Measurements from ENCODE around the gene C1orf21.
"Not testable (repeated sequence)": the region's sequence is repeated elsewhere in the genome, so short reads cannot be mapped to it uniquely, and the experiment has no call there.

The C1orf21 gene

DNA sequence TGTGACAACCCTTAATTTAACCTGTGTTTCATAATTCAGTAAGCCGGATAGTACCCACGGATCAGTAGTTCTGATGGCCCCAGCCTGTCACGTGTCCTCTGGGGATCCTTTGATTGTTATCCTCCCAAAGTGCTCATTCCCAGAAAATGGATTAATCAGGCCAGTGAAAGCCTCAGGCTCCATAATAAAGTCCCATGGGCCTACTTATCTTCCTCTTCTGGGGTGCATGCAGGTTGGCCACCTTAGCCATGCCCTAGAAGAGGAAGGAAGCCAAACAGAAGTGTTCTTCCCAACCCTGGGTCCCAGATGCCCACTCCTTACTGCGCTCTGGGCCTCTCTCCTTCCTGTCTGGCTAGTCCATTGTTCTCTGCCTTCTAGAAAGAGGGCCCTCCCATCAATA is 221.8 kb downstream of the C1orf21 start:
- no peak for DNase-seq

DNA sequence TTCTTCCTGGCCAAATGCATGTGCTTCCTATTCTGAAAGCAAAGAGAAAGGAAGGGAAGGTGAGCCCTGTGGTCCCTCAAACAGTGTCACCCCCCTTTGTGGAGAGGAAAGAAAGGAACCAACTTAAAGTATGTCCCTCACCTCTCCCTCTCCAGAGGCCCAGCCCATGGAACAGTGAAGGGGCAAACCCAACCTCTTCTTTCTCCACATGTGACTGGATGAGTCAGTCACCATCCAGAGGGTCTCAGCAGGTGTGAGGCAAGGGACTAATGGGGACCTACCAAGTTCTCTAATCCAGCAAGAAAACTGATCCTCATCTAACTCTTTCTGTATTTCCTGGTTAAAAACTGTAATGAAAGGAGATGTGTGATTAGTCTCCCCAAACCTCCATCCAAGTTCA is 222.2 kb downstream of the C1orf21 start:
- no peak for DNase-seq

- peak; percentile 94 to 96 for DNase-seq
Observed at GRCh38 chr1:184610876-184611595, 224.2 kb downstream of the C1orf21 start.

- not testable (repeated sequence) for DNase-seq
Observed at GRCh38 chr1:184612229-184612628, 225.4 kb downstream of the C1orf21 start.

DNA sequence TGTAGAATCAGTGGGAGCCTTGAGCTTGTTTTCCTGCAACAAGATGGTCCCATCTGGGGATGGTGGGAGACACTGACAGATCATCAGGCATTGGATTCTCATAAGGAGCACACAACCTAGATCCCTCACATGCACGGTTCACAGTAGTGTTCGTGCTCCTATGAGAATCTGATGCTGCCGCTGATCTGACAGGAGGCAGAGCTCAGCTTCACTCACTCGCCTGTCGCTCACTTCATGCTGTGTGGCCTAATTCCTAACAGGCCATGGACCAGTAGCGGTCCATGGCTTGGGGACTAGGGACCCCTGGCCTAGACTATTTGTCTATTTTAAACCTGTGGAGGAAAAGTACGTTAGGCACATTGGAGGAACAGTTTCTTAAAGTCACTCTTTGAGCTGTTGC is 227.8 kb downstream of the C1orf21 start:
- DNase-seq = no peak

- no peak for DNase-seq
Observed at GRCh38 chr1:184615301-184615700, 228.5 kb downstream of the C1orf21 start.

DNA sequence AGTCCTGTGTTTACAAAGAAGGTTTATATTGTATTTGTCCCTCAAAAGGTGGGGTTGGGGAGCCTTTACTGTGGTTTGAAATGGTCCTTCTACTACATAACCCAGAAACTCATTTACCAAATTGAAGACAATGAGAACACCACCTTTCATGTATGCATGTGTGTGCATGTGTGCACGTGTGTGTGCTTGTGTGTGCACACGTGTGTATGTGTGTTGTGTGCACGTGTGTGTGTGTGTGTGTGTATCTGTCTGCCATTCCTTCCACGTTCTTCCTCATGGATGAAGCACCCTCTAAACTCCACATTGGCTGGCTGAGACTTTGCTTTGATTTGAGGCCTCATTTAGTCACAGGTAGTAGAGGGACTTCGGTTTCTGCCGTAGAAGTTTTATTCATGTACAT is 229.7 kb downstream of the C1orf21 start:
- DNase-seq = no peak

DNA sequence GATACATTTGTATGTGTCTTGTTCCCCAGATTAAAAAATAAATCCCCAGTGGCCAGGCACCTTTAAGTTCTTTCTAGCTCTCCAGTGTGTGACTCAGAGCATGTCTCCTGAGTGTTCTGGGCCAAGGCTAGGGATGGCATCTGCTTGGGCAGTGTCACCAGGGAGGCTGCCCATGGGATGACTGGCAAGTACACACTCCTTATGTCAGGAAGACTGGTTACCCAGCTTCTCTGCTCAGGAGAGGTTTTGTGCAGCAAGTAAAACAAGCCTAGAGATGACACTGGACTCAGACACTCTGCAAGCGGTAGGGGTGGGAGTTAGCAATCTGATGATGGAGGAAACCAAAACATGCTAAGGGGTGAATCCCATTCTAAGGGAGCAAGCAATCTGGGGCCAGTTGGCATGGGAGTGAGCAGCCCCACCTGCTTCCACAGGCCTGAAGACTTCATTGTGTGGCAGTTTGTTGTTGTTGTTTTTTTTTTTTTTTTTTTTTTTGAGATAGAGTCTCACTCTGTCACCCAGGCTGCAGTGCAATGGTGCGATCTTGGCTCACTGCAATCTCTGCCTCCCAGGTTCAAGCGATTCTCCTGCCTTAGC is 230.7 kb downstream of the C1orf21 start:
- DNase-seq = no peak

DNA sequence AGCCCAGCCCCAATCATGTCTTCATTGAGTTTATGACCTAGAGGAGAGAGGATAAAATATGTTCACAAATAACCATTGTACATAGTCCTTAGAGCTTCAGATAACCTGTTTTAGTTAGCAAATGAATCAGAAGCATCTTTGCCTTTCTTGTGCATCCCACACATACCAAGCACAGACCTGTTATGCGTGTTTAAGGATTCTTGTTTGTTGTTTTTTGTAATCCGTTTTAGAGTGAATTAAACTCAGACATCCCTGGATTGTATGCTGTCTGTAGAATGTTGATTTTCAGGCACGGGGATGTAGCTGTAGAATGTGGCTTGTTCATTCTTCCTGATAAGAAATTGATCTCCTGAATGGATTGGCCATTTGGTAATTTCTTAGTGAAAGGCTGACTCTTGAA is 232.0 kb downstream of the C1orf21 start:
- no peak for DNase-seq

- no peak for DNase-seq
Observed at GRCh38 chr1:184620469-184620868, 233.6 kb downstream of the C1orf21 start.

DNA sequence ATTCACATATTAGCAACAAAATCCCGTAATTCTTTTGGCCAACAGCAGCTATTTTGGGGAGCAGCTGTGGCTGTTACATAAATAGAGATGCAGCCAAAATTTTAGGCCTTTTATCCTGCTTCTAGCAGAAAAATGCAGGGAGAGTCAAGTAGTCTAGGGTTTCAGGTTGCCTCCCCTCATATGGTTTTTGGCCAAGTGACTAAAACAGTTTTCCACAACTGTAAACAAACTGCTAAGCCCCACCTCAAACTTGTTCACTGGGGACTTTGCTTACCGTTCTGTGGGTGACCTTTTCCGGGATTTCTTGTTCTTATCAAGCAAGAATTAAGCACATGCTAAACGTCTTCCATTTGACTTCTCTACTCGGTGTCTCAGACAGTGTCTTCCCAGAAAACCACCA is 234.4 kb downstream of the C1orf21 start:
- DNase-seq = no peak

- DNase-seq = no peak
Observed at GRCh38 chr1:184622136-184622823, 235.5 kb downstream of the C1orf21 start.

- no peak for DNase-seq
Observed at GRCh38 chr1:184623404-184623803, 236.6 kb downstream of the C1orf21 start.

DNA sequence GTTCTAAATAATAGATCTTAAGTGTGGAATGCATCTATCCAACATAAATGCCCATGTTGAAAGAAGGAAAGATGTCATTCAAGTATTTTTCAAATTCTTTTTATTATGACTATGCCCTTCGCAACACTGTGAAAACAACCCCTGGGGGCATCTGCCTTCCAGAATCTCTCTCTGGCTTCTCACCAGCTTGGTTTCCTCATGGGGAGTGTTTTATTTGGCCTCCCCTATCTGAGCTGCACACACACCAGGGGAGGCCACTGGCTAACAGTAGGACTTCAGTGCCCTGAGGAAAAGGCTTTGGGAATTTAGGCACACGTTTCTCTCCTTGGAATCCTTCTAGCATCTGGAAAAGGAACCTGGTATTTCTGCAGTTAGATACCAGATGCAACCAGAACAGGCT is 237.2 kb downstream of the C1orf21 start:
- no peak for DNase-seq

GRCh38 chr1:184624626-184625025 is 237.8 kb downstream of the C1orf21 start:
- no peak for DNase-seq

- peak in 1 of 2 experiments; percentile 34 for DNase-seq
Observed at GRCh38 chr1:184625271-184625670, 238.4 kb downstream of the C1orf21 start.

- no peak for DNase-seq
Observed at GRCh38 chr1:184626076-184627006, 239.5 kb downstream of the C1orf21 start.

- no peak for DNase-seq
Observed at GRCh38 chr1:184627007-184627341, 240.1 kb downstream of the C1orf21 start.

GRCh38 chr1:184629266-184629665 is 242.4 kb downstream of the C1orf21 start:
- no peak for DNase-seq

GRCh38 chr1:184630679-184631060 is 243.8 kb downstream of the C1orf21 start:
- DNase-seq = no peak

DNA sequence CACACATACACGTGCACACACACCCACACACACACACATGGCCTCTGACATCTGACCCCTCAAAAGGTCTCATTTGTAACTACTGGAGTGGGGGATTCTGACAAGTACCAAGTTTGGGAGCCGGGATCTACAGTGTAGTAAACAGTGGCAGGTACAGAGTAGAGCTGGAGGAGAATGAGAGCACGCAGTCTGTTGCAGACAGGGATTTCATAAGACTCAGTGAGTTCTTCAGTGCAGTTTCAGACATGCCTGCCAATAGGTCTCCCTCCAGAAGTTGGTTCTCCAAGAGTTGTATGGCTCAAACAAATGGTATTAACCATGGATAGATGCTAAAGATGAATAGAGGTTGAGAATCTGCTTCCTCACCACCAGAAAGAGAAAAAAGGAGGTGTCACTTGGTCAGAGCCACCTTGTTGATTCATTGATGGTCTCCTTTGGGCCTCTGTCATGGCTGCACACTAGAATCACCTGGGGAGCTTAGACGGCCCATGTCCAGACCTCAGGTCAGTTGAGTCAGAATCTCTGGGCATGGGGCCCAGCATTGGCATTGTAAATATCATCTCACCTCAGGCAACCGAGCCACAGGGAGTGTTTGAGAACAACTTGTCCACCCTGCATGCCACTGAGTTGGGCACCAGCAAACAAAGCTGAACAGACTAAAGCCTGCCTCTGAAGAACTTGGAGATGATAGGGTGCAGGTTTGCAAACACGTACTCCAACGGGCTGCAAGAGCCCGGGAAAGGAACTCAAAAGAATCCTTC is 245.8 kb downstream of the C1orf21 start:
- DNase-seq = no peak

- no peak for DNase-seq
Observed at GRCh38 chr1:184633785-184634184, 247.0 kb downstream of the C1orf21 start.
